ENCODE results near the gene CHD2. TPM values are rescaled to one million over a fixed set of nuclear protein-coding genes. Genes with fewer than 3 reads are reported as not detected.
"Not testable (repeated sequence)": the region's sequence is repeated elsewhere in the genome, so short reads cannot be mapped to it uniquely, and the experiment has no call there.

The CHD2 gene
- total RNA-seq, 1 donor, result 947 TPM

DNA sequence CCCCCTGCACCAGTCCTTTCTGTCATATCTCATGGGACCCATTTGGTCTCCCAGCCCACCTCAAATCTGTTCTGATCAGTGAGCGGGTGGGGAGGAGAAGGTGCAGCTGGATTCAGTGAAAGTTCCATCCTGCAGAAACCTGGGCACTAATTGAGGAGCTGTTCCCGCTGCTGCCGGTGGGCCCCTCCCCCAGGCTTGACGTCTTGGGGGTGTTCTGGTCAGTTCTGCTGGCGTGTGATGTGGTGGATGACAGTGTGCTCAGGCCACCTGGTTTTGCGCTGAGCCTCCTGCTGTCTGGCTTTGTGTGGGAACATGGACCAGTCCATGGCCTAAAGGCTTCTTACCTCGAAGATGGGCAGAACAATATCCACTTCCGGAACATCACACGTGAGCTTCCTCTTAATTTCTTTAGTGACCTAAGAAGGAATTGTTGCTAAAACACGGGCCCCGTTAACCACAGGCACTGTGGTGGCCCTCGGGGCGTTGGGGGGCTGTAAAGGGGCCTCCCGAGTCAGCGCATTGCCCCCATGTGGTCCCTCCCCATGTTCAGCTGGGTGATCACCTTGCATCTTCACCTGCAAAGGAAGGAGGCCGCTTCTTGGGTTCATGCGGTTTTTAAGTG lies 129.2 kb downstream of the CHD2 start:
- H3K27me3 ChIP-seq (ENCODE audit: insufficient read depth, low read length), result no peaks in the 10 kb centered on the region
- H3K9me3 ChIP-seq (ENCODE audit: low read depth, low read length), result no peaks in the 10 kb centered on the region
- no peak overlapping the region for H3K4me3 ChIP-seq (ENCODE audit: low read length)
- peaks cover 68% of the 10 kb centered on the region for H3K4me1 ChIP-seq (ENCODE audit: insufficient read depth, low read length)

DNA sequence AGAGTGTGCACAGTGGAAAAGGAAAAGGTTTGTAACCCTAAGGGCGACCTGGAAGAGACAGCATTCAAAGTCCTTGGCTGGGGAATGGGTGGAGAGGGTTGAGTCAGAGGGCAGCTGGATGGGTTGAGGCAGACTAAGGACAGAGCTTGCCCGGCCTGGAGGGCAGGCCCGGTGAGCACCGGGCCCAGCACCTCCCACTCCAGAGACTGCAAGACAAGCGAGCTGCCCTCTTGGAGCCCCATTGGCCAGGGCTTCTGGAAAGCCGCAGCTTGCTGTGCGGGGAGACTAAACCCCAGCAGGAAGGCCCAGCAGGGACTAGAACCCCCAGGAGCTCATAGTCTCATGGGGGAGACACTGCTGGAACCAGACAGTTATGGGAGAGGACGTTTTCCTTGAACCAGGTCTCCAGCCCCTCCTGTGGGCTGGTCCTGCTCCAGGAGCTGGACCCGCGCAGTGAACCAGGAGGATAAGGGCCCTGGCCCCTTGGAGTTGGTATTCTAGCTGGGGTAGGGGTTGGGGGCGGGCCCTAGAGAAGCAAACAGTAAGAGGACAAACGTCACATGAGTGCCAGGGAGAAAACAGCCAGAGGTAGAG lies 129.8 kb downstream of the CHD2 start:
- Histone ChIP-seq H3K4me1 (ENCODE audit: insufficient read depth, low read length) (peaks cover 62% of the 10 kb centered on the region), H3K27me3 (ENCODE audit: insufficient read depth, low read length) (no peaks in the 10 kb centered on the region), H3K9me3 (ENCODE audit: low read depth, low read length) (no peaks in the 10 kb centered on the region), H3K4me3 (ENCODE audit: low read length) (no peak overlapping the region)

DNA sequence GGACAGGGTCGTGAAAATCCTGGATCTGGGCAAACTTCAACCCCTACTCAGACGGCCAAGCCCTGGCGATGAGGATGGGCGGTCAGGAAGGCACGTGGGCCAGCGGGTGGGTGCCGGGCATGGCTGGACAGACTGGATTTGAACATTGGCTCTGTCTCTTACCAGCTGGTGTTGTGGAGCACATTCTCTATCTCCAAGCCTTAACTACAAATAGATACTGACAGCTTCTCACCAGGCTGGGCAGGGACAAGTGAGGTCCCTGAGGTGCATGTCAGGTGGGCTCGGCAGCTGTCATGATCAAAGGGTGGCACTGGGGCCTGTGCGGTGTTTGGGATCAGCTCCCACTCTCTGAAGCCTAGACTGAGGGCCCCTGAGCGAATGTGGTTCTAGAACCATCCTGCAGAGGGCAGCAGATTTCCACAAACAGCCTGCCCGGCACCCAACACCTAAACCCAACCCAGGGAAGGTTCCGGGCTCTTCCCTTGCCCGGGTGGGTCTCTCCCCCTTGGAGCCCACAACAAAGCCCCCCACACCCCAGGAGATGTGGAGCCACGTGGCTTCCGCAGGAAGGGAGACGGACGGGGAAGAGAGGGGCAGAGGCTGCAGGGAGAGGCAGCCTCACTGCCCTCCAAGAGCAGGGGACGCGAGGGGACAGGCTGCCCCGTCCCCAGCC lies 130.4 kb downstream of the CHD2 start:
- Histone ChIP-seq H3K27me3 (ENCODE audit: insufficient read depth, low read length) (no peaks in the 10 kb centered on the region), H3K4me1 (ENCODE audit: insufficient read depth, low read length) (peaks cover 55% of the 10 kb centered on the region), H3K9me3 (ENCODE audit: low read depth, low read length) (no peaks in the 10 kb centered on the region), H3K4me3 (ENCODE audit: low read length) (no peak overlapping the region)

DNA sequence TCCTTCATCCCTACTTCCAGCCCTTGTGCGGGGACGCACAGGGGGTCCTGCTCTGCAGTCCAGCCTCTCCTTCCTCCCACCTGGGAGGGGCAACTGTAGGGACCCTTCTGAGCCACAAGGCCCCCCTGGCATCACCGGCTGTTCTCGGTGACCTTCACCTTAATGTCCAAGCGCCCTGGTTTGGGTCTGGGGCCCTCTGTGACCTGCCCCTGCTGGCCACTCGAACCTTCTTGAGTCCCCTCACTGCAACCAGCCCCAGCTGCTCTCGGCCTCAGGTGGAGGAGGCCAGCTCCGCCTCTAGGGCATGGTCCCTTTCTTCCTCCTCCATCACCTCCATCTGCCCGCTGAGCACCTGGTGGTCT lies 131.0 kb downstream of the CHD2 start:
- Histone ChIP-seq H3K4me1 (ENCODE audit: insufficient read depth, low read length) (peaks cover 55% of the 10 kb centered on the region), H3K27me3 (ENCODE audit: insufficient read depth, low read length) (no peaks in the 10 kb centered on the region), H3K4me3 (ENCODE audit: low read length) (no peak overlapping the region), H3K9me3 (ENCODE audit: low read depth, low read length) (no peaks in the 10 kb centered on the region)

DNA sequence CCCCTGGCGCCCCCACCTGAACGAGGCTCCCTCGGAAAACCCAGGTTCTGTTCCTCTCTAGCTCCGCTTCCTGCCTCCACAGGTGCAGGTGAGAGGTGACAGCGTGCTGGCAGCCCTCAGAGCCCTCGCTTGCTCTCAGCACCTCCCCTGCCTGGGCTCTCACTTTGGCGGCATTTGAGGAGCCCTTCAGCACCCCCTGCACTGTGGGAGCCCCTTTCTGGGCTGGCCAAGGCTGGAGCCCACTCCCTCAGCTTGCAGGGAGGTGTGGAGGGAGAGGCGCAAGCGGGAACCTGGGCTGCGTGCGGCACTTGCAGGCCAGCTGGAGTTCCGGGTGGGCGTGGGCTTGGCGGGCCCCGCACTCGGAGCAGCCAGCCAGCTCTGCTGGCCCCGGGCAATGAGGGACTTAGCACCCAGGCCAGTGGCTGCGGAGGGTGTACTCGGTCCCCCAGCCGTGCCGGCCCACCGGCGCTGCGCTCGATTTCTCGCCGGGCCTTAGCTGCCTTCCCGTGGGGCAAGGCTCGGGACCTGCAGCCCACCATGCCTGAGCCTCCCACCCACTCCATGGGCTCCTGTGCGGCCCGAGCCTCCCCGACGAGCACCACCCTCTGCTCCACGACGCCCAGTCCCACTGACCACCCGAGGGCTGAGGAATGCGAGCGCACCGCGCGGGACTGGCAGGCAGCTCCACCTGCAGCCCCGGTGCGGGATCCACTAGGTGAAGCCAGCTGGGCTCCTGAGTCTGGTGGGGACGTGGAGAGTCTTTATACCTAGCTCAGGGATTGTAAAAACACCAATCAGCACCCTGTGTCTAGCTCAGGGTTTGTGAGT lies 131.6 kb downstream of the CHD2 start:
- H3K4me1 ChIP-seq (ENCODE audit: insufficient read depth, low read length), result peaks cover 55% of the 10 kb centered on the region

DNA sequence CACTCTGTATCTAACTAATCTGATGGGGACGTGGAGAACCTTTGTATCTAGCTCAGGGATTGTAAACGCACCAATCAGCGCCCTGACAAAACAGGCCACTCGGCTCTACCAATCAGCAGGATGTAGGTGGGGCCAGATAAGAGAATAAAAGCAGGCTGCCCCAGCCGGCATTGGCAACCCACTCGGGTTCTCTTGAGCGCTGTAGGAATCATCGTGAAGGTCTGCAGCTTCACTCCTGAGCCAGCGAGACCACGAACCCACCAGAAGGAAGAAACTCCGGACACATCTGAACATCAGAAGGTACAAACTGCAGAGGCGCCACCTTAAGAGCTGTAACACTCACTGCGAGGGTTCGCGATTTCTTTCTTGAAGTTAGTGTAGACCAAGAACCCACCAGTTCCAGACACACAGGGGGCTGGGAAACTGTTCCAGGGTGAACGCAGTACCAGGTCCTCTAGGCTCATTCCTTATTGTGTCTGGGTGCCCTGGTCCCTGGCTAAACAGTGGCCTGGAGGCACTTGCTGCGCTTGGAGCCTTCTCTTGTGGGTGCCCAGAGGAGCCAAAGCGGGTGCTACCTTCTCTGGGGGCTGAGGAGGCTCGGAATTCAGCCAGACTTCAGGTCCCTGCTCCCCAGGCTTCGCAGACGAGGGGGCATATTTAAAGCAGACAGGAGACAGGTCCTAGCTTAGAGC lies 132.5 kb downstream of the CHD2 start:
- H3K4me1 ChIP-seq (ENCODE audit: insufficient read depth, low read length), result peaks cover 53% of the 10 kb centered on the region
- H3K27me3 ChIP-seq (ENCODE audit: insufficient read depth, low read length); H3K4me3 ChIP-seq (ENCODE audit: low read length); H3K9me3 ChIP-seq (ENCODE audit: low read depth, low read length): not testable (repeated sequence)

More for the DNA sequence above, 131.6 kb downstream of the CHD2 start:
- H3K27me3 ChIP-seq (ENCODE audit: insufficient read depth, low read length); H3K9me3 ChIP-seq (ENCODE audit: low read depth, low read length); H3K4me3 ChIP-seq (ENCODE audit: low read length): not testable (repeated sequence)

DNA sequence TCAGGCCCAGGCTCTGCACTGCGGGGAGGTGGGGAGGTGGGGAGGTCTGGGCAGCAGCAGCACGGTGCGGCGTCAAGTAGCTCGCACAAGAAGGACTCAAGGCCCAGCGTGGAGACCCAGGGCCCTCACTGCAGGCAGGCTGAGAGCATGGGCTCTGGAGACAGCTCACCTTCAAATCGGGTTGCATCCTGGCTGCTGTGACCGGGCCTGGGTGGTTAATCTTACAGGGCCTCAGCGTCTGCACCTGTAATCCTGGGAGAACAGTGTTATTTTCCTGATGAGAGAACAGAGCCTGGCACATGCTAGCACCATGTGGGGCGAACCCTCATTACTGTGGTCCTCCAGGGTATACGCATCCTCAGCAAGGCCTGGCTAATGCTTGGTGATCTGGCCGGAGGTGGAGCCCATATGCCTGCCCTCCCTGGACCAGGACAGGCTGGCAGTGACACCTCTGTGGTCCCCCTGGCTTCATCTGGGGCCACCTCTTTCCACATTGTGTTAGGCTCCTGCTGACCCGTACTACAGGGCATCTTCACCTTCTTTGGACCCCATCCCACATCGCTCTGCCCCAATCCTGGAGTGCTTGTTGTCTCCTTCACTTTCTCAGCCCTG lies 133.4 kb downstream of the CHD2 start:
- peaks cover 51% of the 10 kb centered on the region for H3K4me1 ChIP-seq (ENCODE audit: insufficient read depth, low read length)

DNA sequence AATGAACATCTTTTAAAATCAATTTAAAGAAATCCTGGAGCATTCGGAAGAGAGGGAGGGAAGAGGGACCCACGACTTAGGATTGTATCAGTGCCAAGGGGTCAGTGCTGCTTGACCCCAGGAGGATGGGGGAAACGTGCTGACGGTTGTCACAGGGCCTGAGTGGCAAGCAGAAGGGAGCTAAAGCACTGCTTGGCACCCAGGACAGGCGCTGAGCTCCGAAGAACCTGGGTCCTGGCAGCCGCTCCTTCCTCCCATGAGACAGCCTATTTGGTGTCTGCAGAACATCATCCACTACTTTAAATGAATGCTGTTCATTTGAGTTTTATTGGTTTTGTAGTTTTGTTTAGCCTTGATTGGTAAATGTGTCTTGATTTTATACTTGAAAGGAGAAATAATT lies 134.4 kb downstream of the CHD2 start:
- Histone ChIP-seq H3K27me3 (ENCODE audit: insufficient read depth, low read length) (no peaks in the 10 kb centered on the region), H3K4me1 (ENCODE audit: insufficient read depth, low read length) (peaks cover 41% of the 10 kb centered on the region), H3K9me3 (ENCODE audit: low read depth, low read length) (no peaks in the 10 kb centered on the region), H3K4me3 (ENCODE audit: low read length) (no peak overlapping the region)

More for the DNA sequence above, 133.4 kb downstream of the CHD2 start:
- Histone ChIP-seq H3K9me3 (ENCODE audit: low read depth, low read length) (no peaks in the 10 kb centered on the region), H3K4me3 (ENCODE audit: low read length) (no peak overlapping the region), H3K27me3 (ENCODE audit: insufficient read depth, low read length) (no peaks in the 10 kb centered on the region)

DNA sequence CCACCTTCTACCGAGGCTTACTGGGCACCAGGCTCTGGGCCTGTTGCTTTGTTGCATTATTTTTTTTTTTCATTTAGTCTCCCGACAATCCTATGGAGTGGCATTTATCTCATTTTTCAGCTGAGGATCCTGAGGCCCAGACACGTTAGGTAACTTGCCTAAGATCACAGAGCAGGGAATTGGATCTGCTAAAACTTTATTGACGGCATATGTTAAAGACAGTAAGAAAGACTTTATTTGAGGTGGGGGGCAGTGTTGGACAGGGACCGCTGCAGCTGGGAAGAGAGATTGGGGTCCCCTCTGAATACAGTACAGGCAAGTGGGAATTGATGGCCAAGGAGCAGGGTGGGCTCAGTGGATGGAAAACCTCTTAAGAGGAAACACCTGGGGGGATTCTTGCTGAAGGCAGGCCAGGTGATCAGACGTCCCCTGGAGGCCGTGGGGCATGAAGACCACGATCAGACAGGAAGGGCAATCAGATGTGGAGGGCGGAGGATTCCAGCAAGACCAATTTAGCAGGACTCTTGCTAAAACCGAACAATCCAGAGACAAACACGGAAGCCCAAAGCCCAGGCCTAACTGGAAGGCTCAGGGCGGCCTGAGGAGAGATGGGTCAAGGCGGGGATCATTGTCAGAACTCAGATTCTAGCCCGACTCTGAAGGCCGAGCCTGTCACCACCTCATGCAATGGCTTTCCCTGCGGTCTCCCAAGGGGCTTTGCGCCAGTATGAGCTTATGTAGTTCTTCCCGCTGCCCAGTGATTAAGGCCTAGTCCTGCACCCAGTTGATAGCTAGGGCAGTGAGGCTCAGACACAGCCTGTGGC lies 135.2 kb downstream of the CHD2 start:
- Histone ChIP-seq H3K9me3 (ENCODE audit: low read depth, low read length) (no peaks in the 10 kb centered on the region), H3K4me3 (ENCODE audit: low read length) (no peak overlapping the region), H3K4me1 (ENCODE audit: insufficient read depth, low read length) (peaks cover 40% of the 10 kb centered on the region), H3K27me3 (ENCODE audit: insufficient read depth, low read length) (no peaks in the 10 kb centered on the region)

DNA sequence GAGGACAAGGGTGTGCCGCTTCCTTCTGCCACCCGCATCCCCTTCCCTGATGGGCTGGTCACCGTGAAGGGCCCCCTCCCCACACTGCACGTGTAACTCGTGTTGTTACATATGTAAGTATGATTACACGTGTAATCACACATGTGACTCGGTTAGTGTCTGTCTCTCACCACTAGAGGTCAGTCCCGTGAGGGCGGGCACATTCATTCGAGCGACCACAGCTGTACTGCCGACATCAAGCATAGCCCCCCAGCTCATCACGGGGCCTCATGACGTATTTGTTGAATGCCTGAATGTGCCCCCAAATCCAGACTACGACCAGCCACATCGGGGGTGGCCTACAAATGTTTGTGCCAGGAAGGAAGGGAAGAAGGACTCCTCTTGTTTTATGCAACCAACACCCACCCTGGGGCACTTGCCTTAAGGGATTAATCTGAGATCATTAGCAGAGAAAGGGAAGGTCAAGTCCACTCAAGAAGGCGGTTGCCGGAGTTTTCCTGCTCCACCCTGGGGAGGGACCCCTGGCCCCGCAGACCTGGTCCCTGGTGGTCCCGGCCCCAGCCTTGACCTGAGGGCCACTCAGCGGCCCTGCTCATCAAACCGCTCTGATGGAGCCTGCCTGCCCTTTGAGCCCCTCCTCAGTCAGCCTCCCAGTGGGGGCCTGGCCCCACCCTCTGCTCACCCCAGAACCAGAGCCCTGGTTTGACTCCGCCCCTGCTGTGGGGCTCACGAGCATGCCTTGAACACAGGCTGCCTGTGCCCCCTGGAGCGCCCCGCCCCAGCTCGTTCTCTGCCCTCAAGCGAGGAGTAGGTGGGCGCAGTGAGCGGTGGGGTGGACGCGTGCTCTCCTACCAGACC lies 136.1 kb downstream of the CHD2 start:
- H3K9me3 ChIP-seq (ENCODE audit: low read depth, low read length), result no peaks in the 10 kb centered on the region
- peaks cover 38% of the 10 kb centered on the region for H3K4me1 ChIP-seq (ENCODE audit: insufficient read depth, low read length)
- H3K27me3 ChIP-seq (ENCODE audit: insufficient read depth, low read length), result no peaks in the 10 kb centered on the region
- H3K4me3 ChIP-seq (ENCODE audit: low read length), result no peak overlapping the region

DNA sequence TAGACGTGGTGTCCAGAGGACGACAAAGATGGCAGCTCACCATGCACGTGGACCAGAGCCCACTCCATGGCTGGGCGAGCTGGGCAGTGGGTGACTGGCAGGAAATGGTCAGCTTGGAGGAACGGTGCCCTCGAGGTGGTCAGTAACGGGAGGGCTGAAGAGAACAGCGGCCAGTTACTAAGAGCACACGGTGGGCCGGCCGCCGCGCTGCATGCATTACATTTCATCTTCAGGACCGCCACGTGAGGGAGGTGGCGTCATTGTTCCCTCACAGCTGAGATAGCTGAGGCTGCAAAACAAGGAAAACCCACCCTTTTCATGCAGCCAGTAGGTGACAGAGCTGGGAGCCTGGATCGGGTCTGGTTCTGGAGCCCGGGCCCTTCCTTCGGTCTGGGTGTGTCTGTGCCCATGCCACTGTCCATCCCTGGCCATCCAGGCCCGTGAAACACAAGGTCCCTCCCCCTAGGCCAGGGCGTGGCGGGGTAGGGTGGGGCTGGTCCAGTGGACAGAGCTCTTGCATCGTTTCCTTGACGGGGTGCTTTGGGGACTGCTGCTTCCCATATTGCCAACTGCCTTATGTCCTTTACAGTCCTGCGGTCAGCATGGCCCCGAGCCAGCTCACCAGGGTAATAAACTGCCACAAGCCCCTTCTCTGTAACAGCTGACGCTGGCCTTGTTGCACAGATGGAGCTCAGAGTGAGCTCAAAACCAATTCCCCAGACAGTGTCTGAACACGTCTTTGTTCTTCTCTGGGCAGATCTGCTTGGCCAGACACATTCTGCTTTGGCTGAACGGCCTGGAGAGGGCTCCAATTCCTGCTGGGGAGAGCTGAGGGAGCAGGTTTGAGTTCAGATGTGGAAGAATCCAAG lies 137.1 kb downstream of the CHD2 start:
- Histone ChIP-seq H3K4me3 (ENCODE audit: low read length) (no peak overlapping the region), H3K27me3 (ENCODE audit: insufficient read depth, low read length) (no peaks in the 10 kb centered on the region), H3K4me1 (ENCODE audit: insufficient read depth, low read length) (peaks cover 38% of the 10 kb centered on the region), H3K9me3 (ENCODE audit: low read depth, low read length) (no peaks in the 10 kb centered on the region)

DNA sequence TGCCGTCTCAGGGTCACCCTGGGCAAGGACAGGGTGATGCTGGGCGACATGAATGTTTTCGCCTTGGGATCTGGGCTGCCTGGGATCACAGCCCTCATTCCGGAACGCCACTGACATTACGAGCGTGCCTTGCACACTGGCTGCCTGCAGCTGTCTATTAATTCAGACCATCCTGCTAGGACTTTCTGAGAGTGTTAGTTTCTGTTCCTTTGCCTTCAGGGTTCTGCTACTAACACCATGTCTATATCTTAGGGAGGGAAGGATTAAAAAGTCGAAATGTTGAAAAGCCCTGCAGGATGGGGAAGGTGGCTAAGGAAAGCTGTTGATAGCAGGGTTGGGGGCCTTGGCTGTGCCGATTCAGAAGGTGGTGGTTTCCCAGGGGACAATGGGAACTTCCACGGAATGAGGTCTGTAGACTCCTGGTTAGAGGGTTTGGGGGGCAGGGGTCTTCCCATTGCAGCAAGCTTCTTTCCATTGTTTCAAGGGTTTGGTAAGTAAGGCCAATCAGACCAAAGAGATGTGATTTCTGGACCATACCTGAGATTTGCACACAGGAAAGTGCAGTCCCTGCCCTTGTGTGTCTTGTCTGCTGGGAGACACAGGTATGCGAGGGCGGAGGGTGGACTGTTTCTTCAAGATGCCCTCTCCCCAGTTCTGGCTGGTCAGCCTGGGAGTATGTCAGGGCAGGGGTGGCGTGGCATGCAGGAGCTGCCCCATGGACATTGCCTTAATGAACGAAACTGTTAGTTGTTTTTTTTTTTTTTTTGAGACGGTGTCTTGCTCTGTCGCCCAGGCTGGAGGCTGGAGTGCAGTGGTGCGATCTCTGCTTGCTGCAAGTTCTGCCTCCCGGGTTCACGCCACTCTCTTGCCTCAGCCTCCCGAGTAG lies 137.9 kb downstream of the CHD2 start:
- peaks cover 38% of the 10 kb centered on the region for H3K4me1 ChIP-seq (ENCODE audit: insufficient read depth, low read length)
- no peak overlapping the region for H3K4me3 ChIP-seq (ENCODE audit: low read length)

More for the DNA sequence above, 137.9 kb downstream of the CHD2 start:
- H3K9me3 ChIP-seq (ENCODE audit: low read depth, low read length), result no peaks in the 10 kb centered on the region
- no peaks in the 10 kb centered on the region for H3K27me3 ChIP-seq (ENCODE audit: insufficient read depth, low read length)
